ENCODE data around the gene TSHZ3. TPM values are rescaled to one million over a fixed set of nuclear protein-coding genes. Genes with fewer than 3 reads are reported as not detected.

Gene TSHZ3
- total RNA-seq, 1 donor from 2014 or later = 6.1 TPM

DNA sequence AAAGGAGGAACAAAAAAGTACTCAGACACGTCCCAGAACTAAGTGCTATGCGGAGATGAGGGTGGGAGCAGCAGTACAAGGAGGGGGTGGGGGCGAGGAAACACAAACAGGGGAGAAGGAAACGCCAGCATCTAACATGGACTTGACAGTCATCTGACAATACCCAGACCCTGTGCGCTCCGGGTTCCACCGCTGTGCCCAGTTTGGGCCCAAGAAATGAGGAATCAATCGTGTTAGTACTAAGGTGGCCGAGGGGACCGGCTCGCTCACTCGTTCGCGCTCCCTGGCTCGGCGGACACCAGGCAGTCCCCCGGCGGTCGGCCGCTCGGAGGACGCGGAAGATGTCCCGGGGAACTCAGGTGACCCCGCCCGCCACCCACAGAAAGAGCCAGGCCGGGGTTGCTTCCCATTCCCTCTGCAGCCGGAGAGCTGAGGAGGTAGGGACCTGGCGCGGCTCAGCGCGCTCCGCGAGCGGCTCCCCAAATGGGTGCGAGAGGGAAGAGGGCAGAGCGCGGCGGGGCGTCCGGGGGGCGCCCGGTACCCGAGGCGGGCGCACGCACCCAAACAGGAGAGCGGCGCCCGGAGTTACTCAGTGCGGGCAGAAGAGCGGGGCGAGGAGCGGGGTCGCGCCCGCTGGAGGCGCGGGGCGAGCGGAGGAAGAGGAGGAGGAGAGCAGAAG, 616 bp downstream of the TSHZ3 start:
- no peaks in the 10 kb centered on the region for H3K9me3 ChIP-seq (ENCODE audit: insufficient read depth, low read depth, low read length)
- Mint-ChIP-seq H3K9me3 (ENCODE audit: unreplicated experiment) (no peaks in the 10 kb centered on the region), H3K36me3 (ENCODE audit: low read depth, unreplicated experiment) (no peaks in the 10 kb centered on the region), H3K27ac (ENCODE audit: unreplicated experiment) (peak overlapping the region; percentile 77), H3K4me1 (ENCODE audit: low read depth, unreplicated experiment) (peaks cover 10% of the 10 kb centered on the region), H3K4me3 (ENCODE audit: unreplicated experiment) (peak overlapping the region; percentile 87), H3K27me3 (ENCODE audit: low read depth, unreplicated experiment) (peaks cover 15% of the 10 kb centered on the region)
- TF ChIP-seq, protein P1, sequence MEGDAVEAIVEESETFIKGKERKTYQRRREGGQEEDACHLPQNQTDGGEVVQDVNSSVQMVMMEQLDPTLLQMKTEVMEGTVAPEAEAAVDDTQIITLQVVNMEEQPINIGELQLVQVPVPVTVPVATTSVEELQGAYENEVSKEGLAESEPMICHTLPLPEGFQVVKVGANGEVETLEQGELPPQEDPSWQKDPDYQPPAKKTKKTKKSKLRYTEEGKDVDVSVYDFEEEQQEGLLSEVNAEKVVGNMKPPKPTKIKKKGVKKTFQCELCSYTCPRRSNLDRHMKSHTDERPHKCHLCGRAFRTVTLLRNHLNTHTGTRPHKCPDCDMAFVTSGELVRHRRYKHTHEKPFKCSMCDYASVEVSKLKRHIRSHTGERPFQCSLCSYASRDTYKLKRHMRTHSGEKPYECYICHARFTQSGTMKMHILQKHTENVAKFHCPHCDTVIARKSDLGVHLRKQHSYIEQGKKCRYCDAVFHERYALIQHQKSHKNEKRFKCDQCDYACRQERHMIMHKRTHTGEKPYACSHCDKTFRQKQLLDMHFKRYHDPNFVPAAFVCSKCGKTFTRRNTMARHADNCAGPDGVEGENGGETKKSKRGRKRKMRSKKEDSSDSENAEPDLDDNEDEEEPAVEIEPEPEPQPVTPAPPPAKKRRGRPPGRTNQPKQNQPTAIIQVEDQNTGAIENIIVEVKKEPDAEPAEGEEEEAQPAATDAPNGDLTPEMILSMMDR (IDR thresholded peaks at IDR 0.05; ENCODE audit: insufficient read depth, low read depth, low read length) = no peak
- TF ChIP-seq EZH2 (IDR thresholded peaks at IDR 0.05; ENCODE audit: insufficient read depth, low read length) = no peak
- H3K4me2 ChIP-seq (ENCODE audit: low read length) = peak overlapping the region; percentile 96
- H3K9ac ChIP-seq (ENCODE audit: low read length) = peak overlapping the region; percentile 90
- H3K79me2 ChIP-seq (ENCODE audit: insufficient read depth, low read length) = peaks cover 77% of the 10 kb centered on the region
- peak overlapping the region; percentile 50 for H3K27ac ChIP-seq (ENCODE audit: low read depth, low read length)
- peak; percentile 37 for DNase-seq (ENCODE audit: low read depth)
- peaks cover 9% of the 10 kb centered on the region for H3K27me3 ChIP-seq (ENCODE audit: insufficient read depth, low read length)
- H3K4me3 ChIP-seq (ENCODE audit: insufficient read depth, low read depth, low read length) = peak overlapping the region; percentile 76
- peaks cover 65% of the 10 kb centered on the region for H4K20me1 ChIP-seq (ENCODE audit: insufficient read depth, low read length)
- FAIRE-seq = no peak
- H3K36me3 ChIP-seq (ENCODE audit: insufficient read depth, low read length) = peaks cover 2% of the 10 kb centered on the region
- H2AFZ ChIP-seq (ENCODE audit: low read depth, low read length) = peak overlapping the region; percentile 52
- H3K4me1 ChIP-seq (ENCODE audit: insufficient read depth, low read length) = peaks cover 21% of the 10 kb centered on the region

DNA sequence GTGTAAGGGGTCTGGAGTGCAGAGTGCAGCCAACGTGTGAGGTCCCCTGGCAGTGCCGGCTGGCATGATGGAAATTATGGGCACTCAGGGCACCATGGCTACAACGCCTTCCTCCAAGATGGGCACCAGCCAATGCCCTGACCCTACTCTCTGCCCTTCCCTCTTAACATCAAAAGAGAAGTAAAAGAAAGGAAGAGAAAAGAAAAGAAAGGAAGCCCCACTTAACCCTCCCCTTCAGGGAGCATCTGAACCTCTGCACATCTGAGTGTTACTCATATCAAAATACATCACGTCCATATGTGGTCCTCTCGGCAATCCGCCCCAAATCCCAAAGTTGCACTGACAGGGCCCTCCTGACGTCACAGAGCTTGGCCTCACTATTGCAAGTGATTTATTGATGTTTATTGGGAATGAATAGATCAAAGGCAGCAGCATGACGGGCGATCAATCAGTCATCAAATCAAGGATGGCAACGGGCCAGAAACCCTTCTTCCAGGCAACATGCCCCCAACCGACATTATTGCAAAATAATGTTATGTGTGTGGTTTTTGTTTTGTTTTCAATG, 1.3 kb downstream of the TSHZ3 start:
- no peaks in the 10 kb centered on the region for H3K9me3 Mint-ChIP-seq (ENCODE audit: unreplicated experiment)
- peak overlapping the region; percentile 87 for H3K4me3 Mint-ChIP-seq (ENCODE audit: unreplicated experiment)
- Histone ChIP-seq H3K4me3 (ENCODE audit: insufficient read depth, low read depth, low read length) (peak overlapping the region; percentile 76), H3K9ac (ENCODE audit: low read length) (peak overlapping the region; percentile 90), H3K27me3 (ENCODE audit: insufficient read depth, low read length) (peaks cover 6% of the 10 kb centered on the region), H3K9me3 (ENCODE audit: insufficient read depth, low read depth, low read length) (no peaks in the 10 kb centered on the region), H3K27ac (ENCODE audit: low read depth, low read length) (no peak overlapping the region), H3K36me3 (ENCODE audit: insufficient read depth, low read length) (peaks cover 3% of the 10 kb centered on the region), H2AFZ (ENCODE audit: low read depth, low read length) (no peak overlapping the region), H3K4me1 (ENCODE audit: insufficient read depth, low read length) (peaks cover 21% of the 10 kb centered on the region), H3K4me2 (ENCODE audit: low read length) (peak overlapping the region; percentile 96), H4K20me1 (ENCODE audit: insufficient read depth, low read length) (peaks cover 66% of the 10 kb centered on the region), H3K79me2 (ENCODE audit: insufficient read depth, low read length) (peaks cover 80% of the 10 kb centered on the region)
- no peak for TF ChIP-seq EZH2 (IDR thresholded peaks at IDR 0.05; ENCODE audit: insufficient read depth, low read length)
- TF ChIP-seq, protein P1 (IDR thresholded peaks at IDR 0.05; ENCODE audit: insufficient read depth, low read depth, low read length) = no peak
- no peak for FAIRE-seq
- peaks cover 10% of the 10 kb centered on the region for H3K27me3 Mint-ChIP-seq (ENCODE audit: low read depth, unreplicated experiment)
- peak overlapping the region; percentile 77 for H3K27ac Mint-ChIP-seq (ENCODE audit: unreplicated experiment)
- H3K4me1 Mint-ChIP-seq (ENCODE audit: low read depth, unreplicated experiment) = peaks cover 8% of the 10 kb centered on the region
- no peaks in the 10 kb centered on the region for H3K36me3 Mint-ChIP-seq (ENCODE audit: low read depth, unreplicated experiment)
- DNase-seq (ENCODE audit: low read depth) = peak; percentile 59

DNA sequence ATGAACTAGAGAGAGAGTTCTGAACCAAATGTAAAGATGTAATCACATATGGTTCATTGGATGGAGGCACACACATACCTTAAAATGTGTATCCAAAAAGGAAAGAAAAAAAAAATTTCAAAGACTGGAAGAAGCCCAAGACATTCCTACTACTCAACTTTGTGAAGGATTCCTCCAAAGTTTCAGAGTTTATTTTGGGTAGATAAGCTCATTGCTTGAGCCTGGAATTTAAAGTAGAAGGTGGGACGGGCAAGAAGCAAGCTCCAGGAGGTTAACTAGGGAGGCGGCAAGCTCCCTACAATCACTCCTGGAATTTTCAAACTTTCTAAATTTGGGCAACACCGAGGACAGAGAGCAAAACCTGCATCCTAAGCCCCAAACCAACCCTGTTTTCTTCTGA, 1.9 kb downstream of the TSHZ3 start:
- no peak overlapping the region for H3K27ac Mint-ChIP-seq (ENCODE audit: unreplicated experiment)

More for the DNA sequence above, 1.9 kb downstream of the TSHZ3 start:
- Histone ChIP-seq H3K9me3 (ENCODE audit: insufficient read depth, low read depth, low read length) (no peaks in the 10 kb centered on the region), H3K4me3 (ENCODE audit: insufficient read depth, low read depth, low read length) (peak overlapping the region; percentile 76), H3K36me3 (ENCODE audit: insufficient read depth, low read length) (peaks cover 6% of the 10 kb centered on the region), H3K4me1 (ENCODE audit: insufficient read depth, low read length) (peaks cover 18% of the 10 kb centered on the region), H3K27me3 (ENCODE audit: insufficient read depth, low read length) (peaks cover 2% of the 10 kb centered on the region), H3K4me2 (ENCODE audit: low read length) (peak overlapping the region; percentile 96), H3K27ac (ENCODE audit: low read depth, low read length) (no peak overlapping the region), H3K79me2 (ENCODE audit: insufficient read depth, low read length) (peaks cover 81% of the 10 kb centered on the region), H3K9ac (ENCODE audit: low read length) (peak overlapping the region; percentile 90), H4K20me1 (ENCODE audit: insufficient read depth, low read length) (peaks cover 66% of the 10 kb centered on the region), H2AFZ (ENCODE audit: low read depth, low read length) (no peak overlapping the region)
- no peaks in the 10 kb centered on the region for H3K9me3 Mint-ChIP-seq (ENCODE audit: unreplicated experiment)
- DNase-seq (ENCODE audit: low read depth) = peak; percentile 58
- peaks cover 5% of the 10 kb centered on the region for H3K27me3 Mint-ChIP-seq (ENCODE audit: low read depth, unreplicated experiment)
- no peaks in the 10 kb centered on the region for H3K36me3 Mint-ChIP-seq (ENCODE audit: low read depth, unreplicated experiment)
- TF ChIP-seq, protein P1 (IDR thresholded peaks at IDR 0.05; ENCODE audit: insufficient read depth, low read depth, low read length) = no peak
- no peak for TF ChIP-seq EZH2 (IDR thresholded peaks at IDR 0.05; ENCODE audit: insufficient read depth, low read length)
- H3K4me3 Mint-ChIP-seq (ENCODE audit: unreplicated experiment) = peak overlapping the region; percentile 87
- FAIRE-seq = no peak
- H3K4me1 Mint-ChIP-seq (ENCODE audit: low read depth, unreplicated experiment) = peaks cover 5% of the 10 kb centered on the region

All from astrocyte (in vitro differentiated cells and primary cell).